ENCODE measurements around the gene HNRNPUL1. TPM values are rescaled to one million over a fixed set of nuclear protein-coding genes. Genes with fewer than 3 reads are reported as not detected.

The HNRNPUL1 gene
- total and polyA plus RNA-seq, 10 of the 15 experiments (the other 5 are each of a cell fraction or from before 2014, with no cell fraction given): 11.1 to 276 (median 117) TPM

GRCh38 chr19:41248895-41249294, 15.3 kb upstream of the HNRNPUL1 start:
- Histone ChIP-seq H3K4me2 (ENCODE audit: control insufficient read depth, insufficient read depth) (no peak overlapping the region), H3K36me3 (ENCODE audit: control insufficient read depth in 2 of 2, insufficient read depth in 2 of 2, low read length in 1 of 2) (no peaks in the 10 kb centered on the region), H3K27me3 (replicated peaks in 1 of 2; ENCODE audit: control insufficient read depth in 2 of 2, insufficient read depth in 2 of 2, low read length in 1 of 2) (peaks cover 0 to 1% of the 10 kb centered on the region in 2 experiments; a peak in 1 of 4 replicates), H3K79me2 (ENCODE audit: control insufficient read depth, insufficient read depth, low read length) (no peaks in the 10 kb centered on the region), H3K4me1 (ENCODE audit: control insufficient read depth, insufficient read depth, low read length) (no peaks in the 10 kb centered on the region), H2AFZ (ENCODE audit: control insufficient read depth, low read depth, low read length) (no peak overlapping the region), H3K9ac (ENCODE audit: control insufficient read depth, insufficient read depth, low read length) (no peak overlapping the region), H3K27ac (ENCODE audit: control insufficient read depth, insufficient read depth) (no peak overlapping the region), H3K4me3 (no peak overlapping the region), H4K20me1 (ENCODE audit: control insufficient read depth, insufficient read depth) (no peaks in the 10 kb centered on the region), H3K9me3 (replicated peaks; ENCODE audit: control insufficient read depth, insufficient read depth, low read length) (no peaks in the 10 kb centered on the region)
- in situ Hi-C loops (cut with MboI) (no loop called here), intact Hi-C loops (cut with micrococcal nuclease; ENCODE audit: unreplicated experiment) (no loop called here)
- 34% methylated on average over 4 of the region's 4 CpGs for WGBS (ENCODE audit: insufficient coverage, insufficient replicate concordance, low lambda C conversion rate, missing lambda C conversion rate)
- DNase-seq (ENCODE audit: low read depth, low spot score): no peak
- no TSS peak for BruUV-seq (replicated peaks)
- no peak for ATAC-seq
- SMC1A ChIA-PET (ENCODE audit: uncharacterized antibody, unreplicated experiment): no interaction called here
- FAIRE-seq: no peak
- POLR2A ChIA-PET: interaction anchor here (0.7 kb wide), 1 partner anchor 13 kb away, joined by 3 read pairs; no protein-coding TSS in a partner anchor
- CTCF ChIA-PET: no interaction called here
- RAD21 ChIA-PET (ENCODE audit: unreplicated experiment): no interaction called here
- TF ChIP-seq ELK1 (IDR thresholded peaks at IDR 0.05; ENCODE audit: low read depth, low read length): no peak
- TF ChIP-seq EGR1 (IDR thresholded peaks at IDR 0.05; ENCODE audit: borderline replicate concordance in 1 of 2, low read depth in 2 of 2, low read length in 2 of 2): no peak
- TF ChIP-seq POU2F2 (IDR thresholded peaks at IDR 0.05; ENCODE audit: borderline replicate concordance, low read depth, low read length): no peak
- no peak for TF ChIP-seq IKZF2 (IDR thresholded peaks at IDR 0.05)
- TF ChIP-seq USF1 (IDR thresholded peaks at IDR 0.05; ENCODE audit: borderline replicate concordance, extremely low read length, insufficient read depth, low read depth, low read length): no peak
- no peak for TF ChIP-seq RELB (IDR thresholded peaks at IDR 0.05; ENCODE audit: low read depth)
- TF ChIP-seq FOXK2 (IDR thresholded peaks at IDR 0.05): no peak
- TF ChIP-seq CBX5 (IDR thresholded peaks at IDR 0.05; ENCODE audit: low read depth): no peak
- no peak for TF ChIP-seq ZNF274 (IDR thresholded peaks at IDR 0.05; ENCODE audit: insufficient read depth, insufficient read length)
- no peak for TF ChIP-seq HSF1 (IDR thresholded peaks at IDR 0.05; ENCODE audit: low read depth, low read length)
- TF ChIP-seq BACH1 (IDR thresholded peaks at IDR 0.05; ENCODE audit: borderline replicate concordance): no peak
- TF ChIP-seq RCOR1 (conservative IDR thresholded peaks at IDR 0.05; ENCODE audit: low read depth, low read length): no peak
- TF ChIP-seq, protein P1, sequence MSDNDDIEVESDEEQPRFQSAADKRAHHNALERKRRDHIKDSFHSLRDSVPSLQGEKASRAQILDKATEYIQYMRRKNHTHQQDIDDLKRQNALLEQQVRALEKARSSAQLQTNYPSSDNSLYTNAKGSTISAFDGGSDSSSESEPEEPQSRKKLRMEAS (IDR thresholded peaks at IDR 0.05; ENCODE audit: low read depth, low read length): no peak
- TF ChIP-seq, protein P2, sequence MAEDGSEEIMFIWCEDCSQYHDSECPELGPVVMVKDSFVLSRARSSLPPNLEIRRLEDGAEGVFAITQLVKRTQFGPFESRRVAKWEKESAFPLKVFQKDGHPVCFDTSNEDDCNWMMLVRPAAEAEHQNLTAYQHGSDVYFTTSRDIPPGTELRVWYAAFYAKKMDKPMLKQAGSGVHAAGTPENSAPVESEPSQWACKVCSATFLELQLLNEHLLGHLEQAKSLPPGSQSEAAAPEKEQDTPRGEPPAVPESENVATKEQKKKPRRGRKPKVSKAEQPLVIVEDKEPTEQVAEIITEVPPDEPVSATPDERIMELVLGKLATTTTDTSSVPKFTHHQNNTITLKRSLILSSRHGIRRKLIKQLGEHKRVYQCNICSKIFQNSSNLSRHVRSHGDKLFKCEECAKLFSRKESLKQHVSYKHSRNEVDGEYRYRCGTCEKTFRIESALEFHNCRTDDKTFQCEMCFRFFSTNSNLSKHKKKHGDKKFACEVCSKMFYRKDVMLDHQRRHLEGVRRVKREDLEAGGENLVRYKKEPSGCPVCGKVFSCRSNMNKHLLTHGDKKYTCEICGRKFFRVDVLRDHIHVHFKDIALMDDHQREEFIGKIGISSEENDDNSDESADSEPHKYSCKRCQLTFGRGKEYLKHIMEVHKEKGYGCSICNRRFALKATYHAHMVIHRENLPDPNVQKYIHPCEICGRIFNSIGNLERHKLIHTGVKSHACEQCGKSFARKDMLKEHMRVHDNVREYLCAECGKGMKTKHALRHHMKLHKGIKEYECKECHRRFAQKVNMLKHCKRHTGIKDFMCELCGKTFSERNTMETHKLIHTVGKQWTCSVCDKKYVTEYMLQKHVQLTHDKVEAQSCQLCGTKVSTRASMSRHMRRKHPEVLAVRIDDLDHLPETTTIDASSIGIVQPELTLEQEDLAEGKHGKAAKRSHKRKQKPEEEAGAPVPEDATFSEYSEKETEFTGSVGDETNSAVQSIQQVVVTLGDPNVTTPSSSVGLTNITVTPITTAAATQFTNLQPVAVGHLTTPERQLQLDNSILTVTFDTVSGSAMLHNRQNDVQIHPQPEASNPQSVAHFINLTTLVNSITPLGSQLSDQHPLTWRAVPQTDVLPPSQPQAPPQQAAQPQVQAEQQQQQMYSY (CRISPR knock-in tag; IDR thresholded peaks at IDR 0.05): no peak
- no peak for TF ChIP-seq ESRRA (IDR thresholded peaks at IDR 0.05; ENCODE audit: low read length)
